H9 (cell line): ENCODE measurements around the gene LDLRAD4. TPM values are rescaled to one million over a fixed set of nuclear protein-coding genes. Genes with fewer than 3 reads are reported as not detected.

Experiments
- DNase-seq: peaks from one replicate; pipeline ENCODE4 v3.0.0-alpha.2; 2017
- H2AFZ ChIP-seq: one replicate; pipeline ENCODE4 v1.6.1; 2013; ENCODE audit warnings: mild to moderate bottlenecking, low read length, control low read depth, moderate library complexity
- H2AK5ac ChIP-seq: 2 replicates; pipeline ENCODE4 v1.6.1; 2013; ENCODE audit warnings: low read length, control low read depth, mixed read lengths; ENCODE audit not compliant: insufficient read length
- H2BK120ac ChIP-seq: one replicate; pipeline ENCODE4 v1.6.1; 2013; ENCODE audit warnings: low read depth, mild to moderate bottlenecking, low read length, control low read depth, inconsistent platforms; ENCODE audit not compliant: poor library complexity, severe bottlenecking
- H2BK12ac ChIP-seq: 2 replicates; pipeline ENCODE4 v1.6.1; 2013; ENCODE audit warnings: low read length, control low read depth, mixed read lengths, low read depth; ENCODE audit not compliant: insufficient read length
- H2BK15ac ChIP-seq: 2 replicates; pipeline ENCODE4 v1.6.1; 2013; ENCODE audit warnings: low read depth, low read length, control low read depth
- H2BK20ac ChIP-seq: one replicate; pipeline ENCODE4 v1.6.1; 2013; ENCODE audit warnings: low read depth, mild to moderate bottlenecking, low read length, control low read depth, inconsistent platforms; ENCODE audit not compliant: poor library complexity, severe bottlenecking
- H2BK5ac ChIP-seq: 2 replicates; pipeline ENCODE4 v1.6.1; 2013; ENCODE audit warnings: low read length, control low read depth, mixed read lengths; ENCODE audit not compliant: insufficient read length
- H3K14ac ChIP-seq: 2 replicates; pipeline ENCODE4 v1.6.1; 2013; ENCODE audit warnings: low read length, control low read depth; ENCODE audit not compliant: insufficient read depth
- H3K18ac ChIP-seq: 2 replicates; pipeline ENCODE4 v1.6.1; 2013; ENCODE audit warnings: low read depth, mild to moderate bottlenecking, mixed read lengths, low read length, control low read depth; ENCODE audit not compliant: insufficient read length
- H3K23ac ChIP-seq: 2 replicates; pipeline ENCODE4 v1.6.1; 2013; ENCODE audit warnings: low read length, control low read depth, mixed read lengths, low read depth; ENCODE audit not compliant: insufficient read length
- H3K23me2 ChIP-seq: 2 replicates; pipeline ENCODE4 v1.6.1; 2013; ENCODE audit warnings: low read depth, mild to moderate bottlenecking, mixed read lengths, low read length, control low read depth; ENCODE audit not compliant: insufficient read length, poor library complexity, severe bottlenecking
- H3K27ac ChIP-seq: 2 replicates; pipeline ENCODE4 v1.5.1; 2013; ENCODE audit warnings: low read length, control low read depth, mixed read lengths, low read depth; ENCODE audit not compliant: insufficient read length
- H3K27me3 ChIP-seq: 2 replicates; pipeline ENCODE4 v1.6.1; 2013; ENCODE audit warnings: low read length, control low read depth, inconsistent platforms; ENCODE audit not compliant: insufficient read depth
- H3K4ac ChIP-seq: 2 replicates; pipeline ENCODE4 v1.6.1; 2013; ENCODE audit warnings: low read depth, mild to moderate bottlenecking, control low read depth, inconsistent platforms, low read length, moderate library complexity
- H3K4me1 ChIP-seq: 2 replicates; pipeline ENCODE4 v1.6.1; 2013; ENCODE audit warnings: low read length, control low read depth, inconsistent platforms; ENCODE audit not compliant: insufficient read depth
- H3K4me2 ChIP-seq: 2 replicates; pipeline ENCODE4 v1.6.1; 2013; ENCODE audit warnings: low read length, control low read depth, mixed read lengths; ENCODE audit not compliant: insufficient read length, insufficient read depth
- H3K56ac ChIP-seq: 2 replicates; pipeline ENCODE4 v1.6.1; 2013; ENCODE audit warnings: low read depth, mild to moderate bottlenecking, mixed read lengths, low read length, control low read depth; ENCODE audit not compliant: insufficient read length
- H3K79me1 ChIP-seq: 2 replicates; pipeline ENCODE4 v1.6.1; 2013; ENCODE audit warnings: low read depth, mild to moderate bottlenecking, moderate library complexity, low read length, control low read depth, inconsistent platforms; ENCODE audit not compliant: insufficient read depth, poor library complexity, severe bottlenecking
- H3K79me2 ChIP-seq: 2 replicates; pipeline ENCODE4 v1.6.1; 2013; ENCODE audit warnings: low read length, control low read depth, inconsistent platforms; ENCODE audit not compliant: insufficient read depth
- H3K9ac ChIP-seq: 2 replicates; pipeline ENCODE4 v1.6.1; 2013; ENCODE audit warnings: low read length, control low read depth, mixed read lengths; ENCODE audit not compliant: insufficient read length; ENCODE audit errors: extremely low read depth
- H3K9me3 ChIP-seq: one replicate; pipeline ENCODE4 v1.6.1; 2013; ENCODE audit warnings: low read depth, low read length, inconsistent platforms; ENCODE audit not compliant: control insufficient read depth
- H3T11ph ChIP-seq: one replicate; pipeline ENCODE4 v1.6.1; 2013; ENCODE audit warnings: mild to moderate bottlenecking, low read length, control low read depth, inconsistent platforms
- H4K20me1 ChIP-seq: one replicate; pipeline ENCODE4 v1.6.1; 2013; ENCODE audit not compliant: control insufficient read depth, insufficient read length, insufficient read depth
- H4K5ac ChIP-seq: 2 replicates; pipeline ENCODE4 v1.6.1; 2013; ENCODE audit warnings: low read depth, mild to moderate bottlenecking, mixed read lengths, low read length, control low read depth; ENCODE audit not compliant: insufficient read length
- H4K8ac ChIP-seq: replicated peaks from 2 replicates; pipeline ENCODE4 v1.6.1; 2013; ENCODE audit warnings: low read length, control low read depth, mixed read lengths, low read depth; ENCODE audit not compliant: insufficient read length
- H4K91ac ChIP-seq: 2 replicates; pipeline ENCODE4 v1.6.1; 2013; ENCODE audit warnings: low read depth, mild to moderate bottlenecking, moderate library complexity, mixed read lengths, low read length, control low read depth; ENCODE audit not compliant: insufficient read length
- H3K27ac Mint-ChIP-seq, 3 experiments: 2 replicates in 2 of 3; 3 replicates in 1 of 3; pipeline ENCODE4 v1.8.0; 2020 to 2021; ENCODE audit warnings: mixed read lengths in 3 of 3, mild to moderate bottlenecking in 1 of 3, moderate library complexity in 1 of 3
- H3K27me3 Mint-ChIP-seq: 2 replicates; pipeline ENCODE4 v1.8.0; 2021; ENCODE audit warnings: low read depth, mild to moderate bottlenecking, moderate library complexity, mixed read lengths
- H3K36me3 Mint-ChIP-seq, 3 experiments: 2 replicates in 2 of 3; 3 replicates in 1 of 3; pipeline ENCODE4 v1.8.0; 2020 to 2021; ENCODE audit warnings: low read depth in 3 of 3, mixed read lengths in 3 of 3; ENCODE audit not compliant: insufficient read depth in 1 of 3
- H3K4me1 Mint-ChIP-seq, 2 experiments: 2 replicates each; pipeline ENCODE4 v1.8.0; 2020; ENCODE audit warnings: mixed read lengths in 2 of 2
- H3K4me3 Mint-ChIP-seq, 2 experiments: 2 replicates in 1 of 2; 3 replicates in 1 of 2; pipeline ENCODE4 v1.8.0; 2020 to 2021; ENCODE audit warnings: mild to moderate bottlenecking in 2 of 2, mixed read lengths in 2 of 2, moderate library complexity in 1 of 2
- H3K9me3 Mint-ChIP-seq, 2 experiments: 2 replicates in 1 of 2; 3 replicates in 1 of 2; pipeline ENCODE4 v1.8.0; 2020; ENCODE audit warnings: mild to moderate bottlenecking in 2 of 2, mixed read lengths in 2 of 2, moderate library complexity in 1 of 2
- CTCF ChIP-seq: fragments of 200-600 bp; sonication (generic); conservative IDR thresholded peaks from 3 replicates; pipeline ENCODE4 v1.8.0; 2021; ENCODE audit warnings: antibody characterized with exemption, mild to moderate bottlenecking
- WGBS: extraction: QIAGEN DNeasy Blood & Tissue Kit; methylation state at CpG from one replicate; pipeline ENCODE4 v1.1.7; 2013; ENCODE audit warnings: missing lambda C conversion rate, low lambda C conversion rate, mixed read lengths; ENCODE audit not compliant: insufficient read length; ENCODE audit errors: extremely low coverage; 5-methylcytosine and 5-hydroxymethylcytosine counted together
- total RNA-seq: library from RNA; stranded (reverse); gene quantifications from 2 replicates; pipeline ENCODE4 v1.2.1, GENCODE V29; 2021

LDLRAD4 gene
- total RNA-seq, 1 experiment from 2014 or later: 3.9 TPM

DNA sequence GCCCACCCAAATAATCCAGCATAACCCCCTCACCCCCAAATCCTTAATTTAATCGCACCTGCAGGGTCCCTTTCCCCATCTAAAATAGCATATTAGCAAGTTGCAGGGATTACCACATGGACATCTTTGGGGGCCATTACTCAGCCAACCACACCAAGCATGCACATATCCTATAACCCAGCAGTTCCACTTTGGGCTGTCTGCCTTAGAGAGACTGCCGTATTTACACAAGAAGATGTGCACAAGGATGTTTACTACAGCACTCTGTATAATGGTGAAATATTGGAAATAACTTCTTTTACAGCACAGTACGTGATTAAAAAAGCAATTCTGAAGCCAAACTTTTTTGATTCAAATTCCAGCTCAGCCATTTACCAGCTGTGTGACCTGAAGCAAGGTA, 17.3 kb upstream of the LDLRAD4 start:
- H3K9ac ChIP-seq: no peak overlapping the region
- no peak overlapping the region for H4K8ac ChIP-seq
- Mint-ChIP-seq H3K4me1 (no peaks in the 10 kb centered on the region), H3K27me3 (peaks cover 7% of the 10 kb centered on the region; the same call in 1 of the 2 replicates), H3K36me3 (peaks cover 8 to 16% (median 13%) of the 10 kb centered on the region in 3 experiments), H3K4me3 (no peak overlapping the region), H3K9me3 (peaks cover 28 to 31% of the 10 kb centered on the region in 2 experiments), H3K27ac (no peak overlapping the region)
- no CpG with 5 or more reads among the region's 3 CpGs for WGBS
- no peak overlapping the region for H4K5ac ChIP-seq
- no peak overlapping the region for H2BK12ac ChIP-seq
- no peaks in the 10 kb centered on the region for H4K20me1 ChIP-seq
- no peak overlapping the region for H3K4me2 ChIP-seq
- no peaks in the 10 kb centered on the region for H3K23me2 ChIP-seq
- H2BK5ac ChIP-seq: no peak overlapping the region
- H3K14ac ChIP-seq: no peak overlapping the region
- no peak overlapping the region for H4K91ac ChIP-seq
- H2BK120ac ChIP-seq: no peak overlapping the region
- DNase-seq: no peak
- no peaks in the 10 kb centered on the region for H3K4me1 ChIP-seq
- no peak overlapping the region for H2BK15ac ChIP-seq
- no peaks in the 10 kb centered on the region for H3K79me1 ChIP-seq
- H2AFZ ChIP-seq: no peak overlapping the region
- no peak overlapping the region for H3K4ac ChIP-seq
- H3T11ph ChIP-seq: no peak overlapping the region
- no peaks in the 10 kb centered on the region for H3K27me3 ChIP-seq
- no peak overlapping the region for H2AK5ac ChIP-seq
- H3K9me3 ChIP-seq: peaks cover 14% of the 10 kb centered on the region
- H2BK20ac ChIP-seq: no peak overlapping the region
- no peak overlapping the region for H3K18ac ChIP-seq
- no peak for TF ChIP-seq CTCF
- no peaks in the 10 kb centered on the region for H3K79me2 ChIP-seq
- no peak overlapping the region for H3K23ac ChIP-seq
- H3K56ac ChIP-seq: no peak overlapping the region
- no peak overlapping the region for H3K27ac ChIP-seq
